HG02981 (cell line): Measurements from ENCODE around the gene OSR1.

ENCODE experiments used
- ATAC-seq: cut with Tn5 transposase; IDR thresholded peaks from one replicate; pipeline ENCODE4 v1.9.1; 2021; ENCODE audit warnings: mild to moderate bottlenecking, moderate library complexity; ENCODE audit not compliant: unreplicated experiment

The OSR1 gene

GRCh38 chr2:19359456-19359855 lies 1.0 kb upstream of the OSR1 start:
- ATAC-seq: no peak

DNA sequence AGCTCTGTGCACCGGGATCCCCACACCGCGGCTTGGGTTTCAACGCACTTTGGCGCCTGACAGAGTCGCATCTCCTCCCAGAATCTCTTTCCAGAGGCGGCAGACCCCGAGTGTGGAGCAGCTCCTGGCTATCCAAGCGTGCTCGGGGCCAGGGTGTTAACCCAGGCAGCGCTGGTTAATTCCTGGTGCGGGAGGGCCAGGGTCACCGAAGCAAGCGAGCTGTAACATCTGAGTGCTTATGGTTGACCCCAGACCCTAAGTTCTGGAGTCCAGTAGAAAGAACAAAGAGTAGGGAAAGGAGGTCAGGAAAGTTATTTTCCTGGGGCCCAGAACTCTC lies 566 bp upstream of the OSR1 start:
- no peak for ATAC-seq

GRCh38 chr2:19357402-19358241 lies 801 bp downstream of the OSR1 start:
- no peak for ATAC-seq

GRCh38 chr2:19356545-19357401 lies 1.6 kb downstream of the OSR1 start:
- no peak for ATAC-seq

DNA sequence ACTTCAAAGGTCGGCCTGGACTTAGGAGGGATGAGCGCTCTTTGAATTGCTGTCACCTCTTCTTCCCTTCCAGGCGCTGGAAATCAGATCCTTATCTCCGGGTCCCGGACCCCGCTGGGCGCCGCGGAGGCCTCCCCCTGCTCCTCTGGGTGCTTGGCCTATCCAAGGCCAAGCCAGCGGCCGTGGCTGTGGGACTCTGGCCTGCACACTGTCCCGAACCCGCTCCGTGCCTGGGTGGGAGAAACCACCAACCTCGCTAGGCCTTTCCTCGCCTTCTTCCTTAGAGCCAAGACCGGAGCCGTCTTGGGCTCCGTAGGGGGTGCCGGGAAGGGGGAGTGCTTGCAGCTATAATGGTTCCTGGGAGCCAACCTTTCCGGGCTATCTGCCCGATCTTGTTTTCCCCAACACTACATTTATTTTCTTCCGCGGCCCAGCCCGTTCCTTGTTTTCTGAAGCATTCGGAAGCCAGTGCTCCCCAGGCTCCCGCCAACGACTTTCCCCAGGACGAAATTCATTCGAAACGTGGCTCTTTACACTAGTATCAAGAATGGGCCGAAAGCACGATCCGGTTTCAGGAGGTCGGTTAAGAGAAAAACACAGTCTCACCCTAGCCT lies 2.4 kb downstream of the OSR1 start:
- ATAC-seq: no peak

DNA sequence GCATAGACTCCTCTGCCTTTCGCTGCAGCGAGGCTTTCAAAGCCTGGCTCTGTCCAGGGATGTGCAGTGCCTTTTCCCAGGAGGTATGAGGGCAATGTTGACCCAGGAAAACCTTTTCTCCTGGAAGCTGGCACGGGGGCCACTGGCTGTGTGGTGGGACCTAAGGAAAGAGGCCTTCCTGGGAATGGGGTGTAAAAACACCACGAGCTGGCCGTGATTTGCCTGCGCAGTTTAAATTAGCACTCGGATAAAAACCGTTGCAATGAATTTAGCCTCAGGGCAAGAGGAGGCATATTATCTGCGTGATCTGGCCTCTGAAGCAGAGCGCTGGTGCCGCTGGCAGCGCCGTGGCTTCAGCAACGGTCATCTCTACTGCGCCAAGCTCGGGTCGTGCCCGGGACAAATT lies 3.0 kb downstream of the OSR1 start:
- ATAC-seq: no peak

- ATAC-seq: no peak
Measured at GRCh38 chr2:19355014-19355405, 3.4 kb downstream of the OSR1 start.

DNA sequence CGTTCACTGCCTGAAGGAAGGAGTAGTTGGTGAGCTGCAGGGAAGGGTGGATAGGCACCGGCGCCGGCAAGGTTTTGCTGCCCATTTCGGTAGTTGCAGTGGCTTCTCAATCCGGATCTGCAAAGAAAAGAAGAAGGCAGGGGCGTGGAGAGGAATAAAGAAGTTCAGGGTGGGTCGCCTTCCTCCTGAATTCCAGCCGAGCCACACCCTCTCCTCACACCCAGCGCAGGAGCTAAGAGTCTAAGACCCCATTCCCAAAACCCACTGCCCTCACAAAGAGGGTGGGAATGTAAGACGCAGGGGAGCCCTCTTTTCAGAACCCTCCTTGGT lies 4.7 kb downstream of the OSR1 start:
- no peak for ATAC-seq

GRCh38 chr2:19352946-19353720 lies 5.3 kb downstream of the OSR1 start:
- ATAC-seq: no peak

DNA sequence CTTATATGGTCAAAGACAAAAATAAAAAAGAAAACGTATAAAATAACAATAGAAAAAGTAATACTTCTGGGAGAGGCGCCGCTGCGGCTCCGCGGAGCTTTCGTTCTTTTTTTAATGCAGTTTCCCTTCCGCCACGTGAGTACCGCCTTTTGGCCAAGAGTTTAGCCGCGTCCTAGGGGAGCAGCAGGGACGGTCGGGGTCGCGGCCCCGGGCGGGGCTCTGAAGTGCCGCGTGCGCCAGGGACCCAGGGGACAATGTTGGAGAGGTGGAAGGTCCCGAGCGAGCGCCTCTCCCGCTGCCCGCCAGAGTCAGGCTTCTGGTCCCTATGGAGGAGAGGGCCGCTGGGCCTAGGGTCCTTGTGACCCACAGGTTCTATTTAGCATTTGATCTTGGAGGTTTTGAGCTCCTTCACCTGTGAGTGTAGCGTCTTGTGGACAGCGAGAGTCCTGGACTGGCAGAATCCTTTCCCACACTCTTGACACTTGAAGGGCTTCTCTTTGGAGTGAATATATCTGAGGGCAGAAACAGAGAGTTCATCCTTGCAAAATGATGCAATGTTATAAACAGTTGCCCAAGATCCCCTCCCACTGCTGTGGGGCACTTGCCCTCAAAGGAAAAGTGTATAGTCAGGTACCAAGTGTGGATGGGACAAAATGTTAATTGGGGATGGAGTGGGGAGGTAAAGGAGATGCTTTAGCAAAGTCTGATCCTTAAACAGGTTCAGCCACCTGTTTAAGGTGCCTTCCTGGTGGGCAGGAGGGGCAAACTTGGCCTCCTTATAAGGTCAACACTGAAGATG lies 6.3 kb downstream of the OSR1 start:
- ATAC-seq: no peak

- ATAC-seq: no peak
Measured at GRCh38 chr2:19351499-19351898, 6.9 kb downstream of the OSR1 start.

GRCh38 chr2:19350678-19351401 lies 7.6 kb downstream of the OSR1 start:
- no peak for ATAC-seq

DNA sequence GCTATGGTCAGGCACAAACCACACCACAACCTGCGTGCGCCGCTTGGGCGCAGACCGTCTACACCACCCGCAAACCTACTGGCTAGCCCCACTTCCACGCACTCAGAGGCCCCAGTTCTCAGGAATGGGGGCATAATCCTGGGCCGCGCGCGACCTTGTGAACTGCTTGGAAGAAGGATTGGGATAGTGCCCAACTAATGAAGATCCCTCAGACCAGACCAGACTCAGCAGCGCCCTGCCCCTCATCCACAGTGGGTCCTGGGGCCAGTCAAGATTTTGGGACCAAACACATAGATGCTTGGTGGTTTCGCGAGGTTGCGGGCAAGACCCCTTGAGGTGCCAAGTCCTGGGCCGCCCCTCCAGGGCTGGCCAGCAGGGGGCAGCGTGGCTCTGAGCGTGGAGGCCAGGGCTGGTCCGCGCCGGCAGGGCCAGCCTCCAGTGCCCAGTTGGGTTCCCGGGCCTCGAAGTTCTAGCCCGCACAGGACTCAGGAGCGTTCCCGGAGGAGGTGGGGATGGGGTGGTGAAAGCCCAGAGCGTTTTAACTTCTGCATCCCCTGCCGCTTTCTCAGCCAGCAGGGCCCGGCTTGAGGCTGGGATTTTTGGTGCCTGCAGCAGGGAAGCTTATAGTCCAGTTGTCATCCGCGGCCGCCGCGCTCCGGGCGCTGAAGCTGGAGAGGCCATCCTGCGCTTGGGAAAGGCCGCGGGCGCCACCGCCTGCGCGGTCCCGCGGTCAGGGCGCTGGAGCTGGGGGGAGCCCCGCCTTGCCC lies 8.3 kb downstream of the OSR1 start:
- no peak for ATAC-seq

DNA sequence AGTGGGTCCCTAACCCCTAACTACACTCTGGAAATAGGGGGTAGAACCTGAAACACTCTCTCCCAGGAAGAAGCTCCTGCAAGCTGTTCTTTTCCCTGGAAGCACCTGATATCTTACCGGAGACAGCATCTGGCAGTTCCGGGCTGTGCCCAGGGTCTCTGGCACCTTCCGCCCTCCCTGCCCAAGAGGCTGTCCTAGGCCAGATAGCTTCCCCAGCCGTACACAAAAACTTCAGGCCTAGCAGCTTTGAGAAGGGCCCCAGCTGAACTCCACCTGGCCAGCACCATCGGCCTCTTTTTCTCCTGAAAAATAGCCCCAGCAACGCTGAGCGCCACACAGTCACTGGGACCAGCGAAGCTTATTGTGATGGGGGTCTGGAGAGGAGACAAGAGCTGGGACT lies 9.7 kb downstream of the OSR1 start:
- no peak for ATAC-seq

GRCh38 chr2:19347619-19348562 lies 10.5 kb downstream of the OSR1 start:
- peak; percentile 87 for ATAC-seq

DNA sequence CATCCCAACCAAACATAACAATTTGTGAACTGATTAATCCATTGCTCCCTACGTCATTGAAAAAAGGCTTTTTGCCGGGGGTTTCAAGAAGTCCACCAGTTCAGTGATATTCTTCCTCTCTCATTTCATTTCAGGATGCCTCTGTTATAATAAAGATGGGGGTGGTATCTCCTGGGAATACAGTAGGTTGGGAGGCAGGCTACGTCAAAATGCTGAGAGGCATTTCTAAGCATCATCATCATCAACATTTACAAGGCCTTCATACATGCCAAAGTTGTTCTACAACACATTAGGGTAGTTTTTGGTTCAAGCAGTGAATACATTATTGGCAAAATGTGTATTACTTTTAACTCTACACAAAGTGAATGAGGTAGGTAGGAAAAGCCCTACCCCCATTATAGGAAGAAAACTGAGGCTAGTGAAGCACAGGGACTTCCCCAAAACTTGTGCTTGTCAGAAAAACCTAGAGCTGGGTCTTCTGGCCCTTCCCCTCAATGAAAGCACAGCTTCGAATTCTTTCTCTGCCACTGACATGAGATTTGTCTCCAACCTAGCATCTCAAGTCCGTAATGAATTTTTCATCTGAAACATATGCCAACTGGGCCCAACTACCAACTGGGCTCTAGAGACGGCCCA lies 11.3 kb downstream of the OSR1 start:
- peak; percentile 4 for ATAC-seq

DNA sequence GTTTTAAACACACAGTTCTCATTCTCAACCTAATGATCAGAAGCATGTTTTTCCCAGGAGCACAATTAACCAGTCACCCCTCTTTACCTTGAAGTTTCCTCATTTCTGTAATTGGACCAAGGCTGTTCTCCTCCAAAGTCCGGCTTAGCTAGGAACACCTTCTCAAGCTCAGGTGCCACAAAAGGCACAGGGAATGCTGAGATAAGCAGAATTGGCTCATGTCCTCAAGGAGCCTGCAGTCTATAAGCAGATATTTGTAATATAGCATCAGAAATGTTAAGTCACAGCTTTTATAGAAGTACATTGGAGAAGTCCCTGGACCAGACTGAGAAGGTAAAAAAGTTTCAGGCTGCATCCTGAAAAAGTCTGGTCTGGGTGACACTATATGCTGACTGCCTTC lies 20.7 kb downstream of the OSR1 start:
- ATAC-seq: no peak
